Measurements from ENCODE around the gene PDLIM4.

PDLIM4 gene

DNA sequence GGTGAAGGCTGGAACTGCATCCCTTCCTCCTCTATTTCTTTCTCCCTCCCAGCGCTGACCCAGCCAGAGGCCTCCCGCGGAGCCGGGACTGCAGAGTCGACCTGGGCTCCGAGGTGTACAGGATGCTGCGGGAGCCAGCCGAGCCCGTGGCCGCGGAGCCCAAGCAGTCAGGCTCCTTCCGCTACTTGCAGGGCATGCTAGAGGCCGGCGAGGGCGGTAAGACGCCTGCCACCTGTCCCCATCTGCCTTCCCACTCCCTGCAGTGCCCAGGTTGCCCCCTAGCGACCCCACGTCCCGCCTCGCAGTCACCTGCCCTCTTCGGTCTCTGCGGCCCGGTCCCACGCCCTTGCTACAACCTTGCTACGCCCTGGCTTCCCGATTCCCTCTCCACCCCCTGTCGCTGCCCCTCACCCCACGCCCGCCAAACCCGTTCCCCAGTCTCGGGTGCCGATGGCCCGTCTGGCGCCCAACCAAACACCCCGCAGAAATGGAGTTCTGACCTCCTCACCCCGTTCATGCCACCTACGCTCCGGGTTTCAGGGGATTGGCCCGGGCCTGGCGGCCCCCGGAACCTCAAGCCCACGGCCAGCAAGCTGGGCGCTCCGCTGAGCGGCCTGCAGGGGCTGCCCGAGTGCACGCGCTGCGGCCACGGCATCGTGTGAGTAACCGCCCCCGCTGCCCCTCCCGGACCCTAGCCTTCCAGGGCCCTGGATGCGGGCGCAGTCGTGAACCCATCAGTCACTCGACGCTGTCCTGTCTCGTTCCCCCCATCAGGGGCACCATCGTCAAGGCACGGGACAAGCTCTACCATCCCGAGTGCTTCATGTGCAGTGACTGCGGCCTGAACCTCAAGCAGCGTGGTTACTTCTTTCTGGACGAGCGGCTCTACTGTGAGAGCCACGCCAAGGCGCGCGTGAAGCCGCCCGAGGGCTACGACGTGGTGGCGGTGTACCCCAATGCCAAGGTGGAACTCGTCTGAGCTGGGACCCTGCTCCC lies 14.1 kb downstream of the PDLIM4 start:
- H3K27me3 ChIP-seq (ENCODE audit: control insufficient read depth in 5 of 5, insufficient read depth in 4 of 5, low read length in 5 of 5): peaks cover 0 to 10% (median 0%) of the 10 kb centered on the region in 5 donors
- H3K36me3 ChIP-seq (ENCODE audit: control insufficient read depth in 5 of 5, insufficient read depth in 5 of 5, low read length in 5 of 5): peaks cover 0 to 21% (median 6%) of the 10 kb centered on the region in 5 donors
- no peak overlapping the region for H3K27ac ChIP-seq (ENCODE audit: low read depth, low read length)
- no peaks in the 10 kb centered on the region for H3K9me3 ChIP-seq (ENCODE audit: control insufficient read depth in 5 of 5, low read length in 5 of 5)
- no peak overlapping the region for H3K9ac ChIP-seq (ENCODE audit: low read length in 5 of 5)
- peak overlapping the region in 1 of 5 donors; percentile 28 for H3K4me3 ChIP-seq (ENCODE audit: low read depth in 1 of 5, low read length in 5 of 5)
- peaks cover 0 to 16% (median 6%) of the 10 kb centered on the region in 5 donors for H3K4me1 ChIP-seq (ENCODE audit: control insufficient read depth in 5 of 5, insufficient read depth in 5 of 5, low read length in 5 of 5)

DNA sequence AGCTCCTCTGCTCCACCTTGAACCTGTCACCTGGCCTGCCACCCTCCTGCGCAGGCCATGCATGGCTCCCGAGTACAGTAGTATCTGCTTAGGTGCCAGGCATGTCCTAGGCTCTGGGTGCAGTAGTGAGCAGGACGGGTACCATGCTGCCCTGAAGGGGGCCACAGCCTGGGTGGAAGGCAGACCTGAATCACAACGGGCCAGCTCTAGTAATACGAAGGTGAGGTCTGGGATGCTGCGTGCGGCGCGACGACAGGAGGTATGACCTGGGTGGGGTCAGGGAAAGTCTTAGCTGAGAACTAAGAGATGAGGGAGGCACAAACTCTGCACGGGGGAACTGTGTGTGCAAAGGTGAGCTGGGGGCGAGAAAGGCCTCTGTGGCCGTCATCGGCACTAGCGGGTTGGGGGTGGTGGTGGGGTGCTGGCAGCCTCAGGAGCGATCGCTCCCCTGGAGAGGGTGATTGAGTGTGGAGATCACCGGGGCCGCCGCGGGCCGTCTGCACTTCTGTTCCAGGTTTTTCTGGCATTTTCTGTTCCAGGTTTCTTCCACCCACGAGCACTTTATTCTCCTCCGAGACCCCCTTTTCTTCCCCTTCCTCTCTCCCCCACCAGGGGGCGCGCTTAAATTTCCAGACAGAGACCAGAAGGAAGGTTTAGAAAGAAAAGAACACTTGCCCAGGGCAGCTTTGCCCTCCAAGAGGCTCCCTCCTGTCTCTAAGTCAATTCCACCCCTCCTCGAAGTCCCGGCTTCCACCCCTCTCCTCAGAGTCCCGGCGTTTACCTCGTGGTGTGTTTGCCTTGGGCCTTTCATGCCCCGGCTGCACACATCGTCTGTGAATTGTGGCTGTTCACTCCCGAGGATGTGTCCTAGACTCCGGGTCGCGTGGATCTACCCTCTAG lies 15.1 kb downstream of the PDLIM4 start:
- Histone ChIP-seq H3K9ac (ENCODE audit: low read length in 5 of 5) (peak overlapping the region in 1 of 5 donors; percentile 4), H3K27me3 (ENCODE audit: control insufficient read depth in 5 of 5, insufficient read depth in 4 of 5, low read length in 5 of 5) (peaks cover 0 to 10% (median 0%) of the 10 kb centered on the region in 5 donors), H3K9me3 (ENCODE audit: control insufficient read depth in 5 of 5, low read length in 5 of 5) (no peaks in the 10 kb centered on the region), H3K27ac (ENCODE audit: low read depth, low read length) (no peak overlapping the region), H3K4me1 (ENCODE audit: control insufficient read depth in 5 of 5, insufficient read depth in 5 of 5, low read length in 5 of 5) (peaks cover 0 to 16% (median 6%) of the 10 kb centered on the region in 5 donors), H3K36me3 (ENCODE audit: control insufficient read depth in 5 of 5, insufficient read depth in 5 of 5, low read length in 5 of 5) (peaks cover 0 to 18% (median 6%) of the 10 kb centered on the region in 5 donors), H3K4me3 (ENCODE audit: low read depth in 1 of 5, low read length in 5 of 5) (peak overlapping the region in 4 of 5 donors; percentile 24 to 51 (median 42))

DNA sequence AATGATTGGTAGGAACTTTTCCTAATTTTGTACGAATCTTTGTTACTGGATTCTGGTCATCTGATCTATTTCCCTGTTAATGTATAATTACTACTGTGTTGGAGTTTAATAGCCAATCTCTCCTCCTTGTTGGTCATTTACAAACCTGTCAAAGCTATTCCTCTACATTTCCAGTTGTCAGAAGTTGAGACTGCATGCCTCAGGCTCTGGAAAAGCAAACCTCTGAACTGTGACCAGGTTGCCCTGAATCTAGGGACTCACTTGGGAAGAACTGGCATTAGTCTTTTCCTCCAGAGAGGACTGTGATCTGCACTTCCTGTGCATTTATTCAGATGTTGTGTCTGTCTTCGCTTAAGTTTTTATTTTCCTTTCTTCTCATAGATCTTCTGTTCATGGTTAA lies 16.1 kb downstream of the PDLIM4 start:
- Histone ChIP-seq H3K9ac (ENCODE audit: low read length in 5 of 5) (no peak overlapping the region), H3K4me3 (ENCODE audit: low read depth in 1 of 5, low read length in 5 of 5) (no peak overlapping the region), H3K4me1 (ENCODE audit: control insufficient read depth in 5 of 5, insufficient read depth in 5 of 5, low read length in 5 of 5) (peaks cover 0 to 16% (median 6%) of the 10 kb centered on the region in 5 donors), H3K9me3 (ENCODE audit: control insufficient read depth in 5 of 5, low read length in 5 of 5) (no peaks in the 10 kb centered on the region), H3K27ac (ENCODE audit: low read depth, low read length) (no peak overlapping the region), H3K27me3 (ENCODE audit: control insufficient read depth in 5 of 5, insufficient read depth in 4 of 5, low read length in 5 of 5) (peaks cover 0 to 10% (median 0%) of the 10 kb centered on the region in 5 donors), H3K36me3 (ENCODE audit: control insufficient read depth in 5 of 5, insufficient read depth in 5 of 5, low read length in 5 of 5) (peaks cover 0 to 18% (median 6%) of the 10 kb centered on the region in 5 donors)

DNA sequence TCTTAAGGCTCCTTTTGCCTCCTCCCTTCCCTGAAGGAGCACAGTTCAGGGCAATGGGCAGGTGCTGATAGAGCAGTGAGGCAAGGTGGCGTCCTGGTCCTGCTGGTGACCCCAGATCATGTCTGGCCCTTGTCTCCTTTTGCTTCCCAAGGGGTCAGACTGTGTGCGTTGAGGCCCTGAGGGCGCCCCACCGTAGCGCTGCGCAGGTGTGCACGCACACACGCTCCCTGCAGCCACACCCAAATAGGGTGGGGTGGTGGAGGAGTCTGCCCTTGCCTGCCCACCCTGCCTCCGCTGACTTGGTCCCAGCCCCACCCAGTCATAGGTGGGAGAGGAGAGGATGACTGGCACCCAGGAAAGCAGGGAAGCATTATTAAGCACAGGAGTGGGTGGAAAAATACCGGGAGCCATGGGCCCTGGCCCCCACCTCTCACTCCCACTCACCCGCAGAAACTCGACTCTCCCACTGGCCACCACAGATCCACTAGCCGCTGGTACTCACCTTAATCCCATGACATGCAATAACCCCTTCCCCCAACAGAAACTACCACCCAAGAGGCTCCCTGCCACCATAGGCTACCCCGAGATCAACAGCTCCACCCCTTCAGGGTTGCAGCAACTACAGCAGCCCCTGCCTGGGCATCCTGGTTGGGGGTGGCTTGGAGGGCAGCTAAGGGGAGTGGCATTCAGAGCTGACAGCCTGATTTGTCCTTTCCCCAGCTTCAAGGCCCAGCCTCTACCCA lies 16.7 kb downstream of the PDLIM4 start:
- H3K9ac ChIP-seq (ENCODE audit: low read length in 5 of 5): no peak overlapping the region
- H3K27me3 ChIP-seq (ENCODE audit: control insufficient read depth in 5 of 5, insufficient read depth in 4 of 5, low read length in 5 of 5): peaks cover 0 to 10% (median 0%) of the 10 kb centered on the region in 5 donors
- no peak overlapping the region for H3K27ac ChIP-seq (ENCODE audit: low read depth, low read length)

DNA sequence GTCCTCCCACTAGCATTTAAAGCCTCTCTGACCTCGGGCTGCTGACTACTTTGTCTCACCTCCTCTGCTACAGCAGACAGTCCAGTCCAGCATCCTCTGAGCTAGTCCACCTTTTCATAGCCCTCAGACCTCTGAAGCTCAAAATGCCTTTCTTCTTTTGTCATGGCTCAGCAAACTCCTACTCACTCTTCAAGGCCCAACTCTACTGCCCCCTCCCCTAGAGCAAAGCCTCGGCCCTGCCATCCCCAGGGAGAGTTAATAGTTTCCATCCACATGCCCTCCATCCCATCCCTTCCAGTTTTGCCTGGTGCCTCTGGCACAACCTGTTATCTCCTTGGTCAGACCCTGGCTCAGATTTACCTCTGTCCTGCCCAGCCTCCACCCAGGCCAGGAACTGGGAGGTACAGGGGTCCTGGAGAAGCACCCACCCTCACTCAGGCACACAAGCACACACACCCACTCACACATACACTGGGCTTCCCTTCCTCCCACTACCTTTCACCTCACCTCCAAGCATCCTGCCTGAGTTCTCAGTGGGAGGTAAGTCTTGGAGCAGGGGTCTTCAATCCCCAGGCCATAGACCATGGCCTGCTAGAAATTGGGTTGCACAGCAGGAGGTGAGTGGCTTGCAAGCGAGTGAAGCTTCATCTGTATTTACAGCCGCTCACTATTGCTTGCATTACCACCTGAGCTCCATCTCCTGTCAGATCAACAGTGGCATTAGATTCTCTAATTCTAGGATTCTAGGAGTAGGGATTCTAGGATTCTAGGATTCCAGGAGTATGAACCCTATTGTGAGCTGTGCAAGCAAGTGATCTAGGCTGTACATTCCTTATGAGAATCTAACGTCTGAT lies 18.1 kb downstream of the PDLIM4 start:
- Histone ChIP-seq H3K27me3 (ENCODE audit: control insufficient read depth in 5 of 5, insufficient read depth in 4 of 5, low read length in 5 of 5) (peaks cover 0 to 10% (median 0%) of the 10 kb centered on the region in 5 donors), H3K9me3 (ENCODE audit: control insufficient read depth in 5 of 5, low read length in 5 of 5) (no peaks in the 10 kb centered on the region), H3K36me3 (ENCODE audit: control insufficient read depth in 5 of 5, insufficient read depth in 5 of 5, low read length in 5 of 5) (peaks cover 0 to 15% (median 6%) of the 10 kb centered on the region in 5 donors), H3K27ac (ENCODE audit: low read depth, low read length) (no peak overlapping the region), H3K4me1 (ENCODE audit: control insufficient read depth in 5 of 5, insufficient read depth in 5 of 5, low read length in 5 of 5) (peaks cover 0 to 8% (median 6%) of the 10 kb centered on the region in 5 donors), H3K9ac (ENCODE audit: low read length in 5 of 5) (no peak overlapping the region), H3K4me3 (ENCODE audit: low read depth in 1 of 5, low read length in 5 of 5) (no peak overlapping the region)

More for the DNA sequence above, 16.7 kb downstream of the PDLIM4 start:
- Histone ChIP-seq H3K4me1 (ENCODE audit: control insufficient read depth in 5 of 5, insufficient read depth in 5 of 5, low read length in 5 of 5) (peaks cover 0 to 13% (median 6%) of the 10 kb centered on the region in 5 donors), H3K4me3 (ENCODE audit: low read depth in 1 of 5, low read length in 5 of 5) (no peak overlapping the region), H3K36me3 (ENCODE audit: control insufficient read depth in 5 of 5, insufficient read depth in 5 of 5, low read length in 5 of 5) (peaks cover 0 to 18% (median 6%) of the 10 kb centered on the region in 5 donors), H3K9me3 (ENCODE audit: control insufficient read depth in 5 of 5, low read length in 5 of 5) (no peaks in the 10 kb centered on the region)

DNA sequence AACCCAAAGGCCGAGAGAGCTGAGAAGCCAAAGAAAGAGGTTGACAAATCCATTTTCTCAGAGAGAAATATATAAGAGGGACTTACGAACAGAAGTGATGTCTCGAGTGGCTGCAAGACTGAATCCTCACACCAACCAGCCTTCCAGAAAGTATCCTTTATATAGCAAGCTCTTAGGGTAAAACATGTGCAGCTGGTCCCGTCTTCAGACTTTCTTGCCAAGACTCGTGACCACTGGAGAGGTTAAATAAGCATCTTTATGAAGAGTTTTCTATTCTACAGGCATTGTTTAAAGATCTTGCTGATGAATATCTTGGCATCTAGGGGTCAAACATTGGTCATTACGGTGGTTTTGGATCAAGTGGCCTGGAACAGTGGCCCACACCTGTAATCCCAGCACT lies 19.8 kb downstream of the PDLIM4 start:
- no peak overlapping the region for H3K9ac ChIP-seq (ENCODE audit: low read length in 5 of 5)
- no peak overlapping the region for H3K4me3 ChIP-seq (ENCODE audit: low read depth in 1 of 5, low read length in 5 of 5)
- H3K36me3 ChIP-seq (ENCODE audit: control insufficient read depth in 5 of 5, insufficient read depth in 5 of 5, low read length in 5 of 5): peaks cover 0 to 1% (median under 1%) of the 10 kb centered on the region in 5 donors
- no peak overlapping the region for H3K27ac ChIP-seq (ENCODE audit: low read depth, low read length)
- peaks cover 0 to 10% (median 0%) of the 10 kb centered on the region in 5 donors for H3K27me3 ChIP-seq (ENCODE audit: control insufficient read depth in 5 of 5, insufficient read depth in 4 of 5, low read length in 5 of 5)
- H3K4me1 ChIP-seq (ENCODE audit: control insufficient read depth in 5 of 5, insufficient read depth in 5 of 5, low read length in 5 of 5): peaks cover 0 to 8% (median 6%) of the 10 kb centered on the region in 5 donors
- H3K9me3 ChIP-seq (ENCODE audit: control insufficient read depth in 5 of 5, low read length in 5 of 5): no peaks in the 10 kb centered on the region

DNA sequence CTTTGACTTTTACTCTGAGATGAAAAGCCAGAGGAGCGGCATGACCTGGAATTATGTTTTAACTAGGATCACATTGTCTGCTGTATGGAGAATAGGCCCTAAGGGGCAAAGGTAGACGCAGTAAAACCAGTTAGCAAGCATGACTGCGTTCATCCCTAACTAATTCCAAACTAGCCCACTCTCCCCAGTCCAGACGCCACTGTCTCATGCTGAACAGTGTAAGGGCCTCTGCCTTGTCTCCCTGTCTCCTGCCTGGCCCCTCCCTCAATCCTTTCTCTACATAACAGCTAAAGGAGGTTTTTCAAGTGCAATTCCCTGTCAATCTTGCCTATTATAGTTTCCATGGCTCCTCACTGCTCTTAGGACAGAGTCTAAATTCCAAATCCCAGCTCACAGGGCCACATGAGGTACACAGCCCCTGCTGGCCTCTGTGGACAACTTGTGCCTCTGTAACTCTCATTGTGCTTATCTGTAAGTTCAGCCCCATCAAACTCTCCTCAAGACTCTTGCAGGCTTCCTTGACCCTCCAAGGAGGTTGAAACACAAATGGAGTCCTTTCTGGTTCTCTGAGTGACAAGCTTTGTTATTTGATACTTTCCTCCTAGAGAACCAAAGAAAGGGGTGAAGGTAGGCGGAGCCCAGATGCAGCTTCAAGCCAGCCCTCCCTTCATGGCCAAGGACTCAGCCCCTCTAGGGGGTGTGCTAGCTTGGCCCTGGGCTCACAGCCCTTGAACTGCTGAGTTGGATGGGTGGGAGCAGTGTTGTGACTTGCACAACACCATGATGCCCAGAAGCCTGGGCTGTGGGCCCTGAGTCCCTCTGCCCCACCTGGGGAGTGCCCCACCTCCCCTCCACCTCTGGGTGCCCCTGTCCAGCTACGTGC lies 20.7 kb downstream of the PDLIM4 start:
- Histone ChIP-seq H3K9me3 (ENCODE audit: control insufficient read depth in 5 of 5, low read length in 5 of 5) (no peaks in the 10 kb centered on the region), H3K9ac (ENCODE audit: low read length in 5 of 5) (no peak overlapping the region), H3K36me3 (ENCODE audit: control insufficient read depth in 5 of 5, insufficient read depth in 5 of 5, low read length in 5 of 5) (no peaks in the 10 kb centered on the region), H3K27ac (ENCODE audit: low read depth, low read length) (no peak overlapping the region), H3K4me1 (ENCODE audit: control insufficient read depth in 5 of 5, insufficient read depth in 5 of 5, low read length in 5 of 5) (peaks cover 0 to 1% (median 0%) of the 10 kb centered on the region in 5 donors), H3K4me3 (ENCODE audit: low read depth in 1 of 5, low read length in 5 of 5) (no peak overlapping the region), H3K27me3 (ENCODE audit: control insufficient read depth in 5 of 5, insufficient read depth in 4 of 5, low read length in 5 of 5) (peaks cover 0 to 8% (median 0%) of the 10 kb centered on the region in 5 donors)

DNA sequence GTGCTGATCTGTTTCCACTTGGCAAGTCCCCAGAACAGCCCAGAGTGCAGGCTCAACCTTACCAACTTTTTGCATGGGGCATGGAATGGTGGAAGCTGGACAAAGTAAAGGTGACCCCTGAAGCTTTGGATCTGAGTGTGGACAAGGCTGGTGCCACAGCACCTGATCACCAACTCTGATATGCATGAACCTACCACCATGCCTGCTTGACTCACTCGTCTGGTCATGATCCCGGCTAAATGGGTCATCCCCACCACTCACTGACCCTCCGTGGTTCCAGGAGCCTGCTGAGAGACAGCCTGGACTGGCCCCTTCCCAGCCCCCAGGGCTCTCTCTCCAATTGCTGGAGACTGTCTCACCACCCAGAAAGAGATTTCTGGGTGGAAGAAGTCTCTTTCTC lies 22.3 kb downstream of the PDLIM4 start:
- H3K4me1 ChIP-seq (ENCODE audit: control insufficient read depth in 5 of 5, insufficient read depth in 5 of 5, low read length in 5 of 5): peaks cover 0 to 2% (median 0%) of the 10 kb centered on the region in 5 donors

More for the DNA sequence above, 22.3 kb downstream of the PDLIM4 start:
- Histone ChIP-seq H3K27ac (ENCODE audit: low read depth, low read length) (no peak overlapping the region), H3K36me3 (ENCODE audit: control insufficient read depth in 5 of 5, insufficient read depth in 5 of 5, low read length in 5 of 5) (no peaks in the 10 kb centered on the region), H3K9ac (ENCODE audit: low read length in 5 of 5) (no peak overlapping the region), H3K9me3 (ENCODE audit: control insufficient read depth in 5 of 5, low read length in 5 of 5) (no peaks in the 10 kb centered on the region), H3K27me3 (ENCODE audit: control insufficient read depth in 5 of 5, insufficient read depth in 4 of 5, low read length in 5 of 5) (peaks cover 0 to 6% (median 0%) of the 10 kb centered on the region in 5 donors), H3K4me3 (ENCODE audit: low read depth in 1 of 5, low read length in 5 of 5) (no peak overlapping the region)
